GM18505 (cell line): Measurements from ENCODE around the gene URB1.
"Not testable (repeated sequence)": the region's sequence is repeated elsewhere in the genome, so short reads cannot be mapped to it uniquely, and the experiment has no call there.

Experiments used
- ATAC-seq: cut with Tn5 transposase; IDR thresholded peaks from one replicate; pipeline ENCODE4 v1.9.1; 2021; ENCODE audit not compliant: unreplicated experiment
- POLR2A ChIP-seq: IDR thresholded peaks from 4 replicates; pipeline ENCODE4 v1.6.1; 2011; ENCODE audit warnings: borderline replicate concordance; ENCODE audit not compliant: insufficient read depth, insufficient read length; ENCODE audit errors: extremely low read depth

Gene URB1

GRCh38 chr21:32392299-32392879 is 423 bp downstream of the URB1 start:
- ATAC-seq, result peak; percentile 41
- no peak for TF ChIP-seq POLR2A

- no peak for ATAC-seq
- TF ChIP-seq POLR2A, result no peak
Observed at GRCh38 chr21:32391755-32392154, 1.1 kb downstream of the URB1 start.

- not testable (repeated sequence) for ATAC-seq
Observed at GRCh38 chr21:32390537-32391224, 2.1 kb downstream of the URB1 start.

- TF ChIP-seq POLR2A, result no peak
Observed at GRCh38 chr21:32389337-32390015, 3.3 kb downstream of the URB1 start.

GRCh38 chr21:32388306-32388705 is 4.5 kb downstream of the URB1 start:
- TF ChIP-seq POLR2A, result no peak
- no peak for ATAC-seq

More at GRCh38 chr21:32389337-32390015, 3.3 kb downstream of the URB1 start:
- ATAC-seq, result no peak

GRCh38 chr21:32387151-32387550 is 5.7 kb downstream of the URB1 start:
- no peak for TF ChIP-seq POLR2A
- no peak for ATAC-seq

GRCh38 chr21:32386195-32386870 is 6.5 kb downstream of the URB1 start:
- no peak for TF ChIP-seq POLR2A

GRCh38 chr21:32383812-32384211 is 9.0 kb downstream of the URB1 start:
- TF ChIP-seq POLR2A, result no peak
- ATAC-seq, result no peak

More at GRCh38 chr21:32386195-32386870, 6.5 kb downstream of the URB1 start:
- ATAC-seq, result no peak

GRCh38 chr21:32382108-32382644 is 10.6 kb downstream of the URB1 start:
- no peak for ATAC-seq
- TF ChIP-seq POLR2A, result no peak

- ATAC-seq, result no peak
- TF ChIP-seq POLR2A, result no peak
Observed at GRCh38 chr21:32381571-32381970, 11.2 kb downstream of the URB1 start.

- ATAC-seq, result no peak
Observed at GRCh38 chr21:32380940-32381339, 11.9 kb downstream of the URB1 start.

GRCh38 chr21:32378956-32379355 is 13.9 kb downstream of the URB1 start:
- TF ChIP-seq POLR2A, result no peak
- no peak for ATAC-seq

More at GRCh38 chr21:32380940-32381339, 11.9 kb downstream of the URB1 start:
- TF ChIP-seq POLR2A, result no peak

- TF ChIP-seq POLR2A, result no peak
- ATAC-seq, result no peak
Observed at GRCh38 chr21:32377991-32378390, 14.8 kb downstream of the URB1 start.

- no peak for ATAC-seq
- TF ChIP-seq POLR2A, result no peak
Observed at GRCh38 chr21:32377506-32377905, 15.3 kb downstream of the URB1 start.

- ATAC-seq, result no peak
- no peak for TF ChIP-seq POLR2A
Observed at GRCh38 chr21:32372755-32373154, 20.1 kb downstream of the URB1 start.
